DMS53 treated with DMSO at 0.1 percent for 48 hours (cell line): ENCODE data around the gene SPI1.

Experiments used
- DNase-seq: peaks from one replicate; lab custom pipeline; 2025; ENCODE audit not compliant: unreplicated experiment; lab: John Stamatoyannopoulos, UW

Gene SPI1

GRCh38 chr11:47359586-47359985 lies 18.8 kb downstream of the SPI1 start:
- DNase-seq, result no peak

DNA sequence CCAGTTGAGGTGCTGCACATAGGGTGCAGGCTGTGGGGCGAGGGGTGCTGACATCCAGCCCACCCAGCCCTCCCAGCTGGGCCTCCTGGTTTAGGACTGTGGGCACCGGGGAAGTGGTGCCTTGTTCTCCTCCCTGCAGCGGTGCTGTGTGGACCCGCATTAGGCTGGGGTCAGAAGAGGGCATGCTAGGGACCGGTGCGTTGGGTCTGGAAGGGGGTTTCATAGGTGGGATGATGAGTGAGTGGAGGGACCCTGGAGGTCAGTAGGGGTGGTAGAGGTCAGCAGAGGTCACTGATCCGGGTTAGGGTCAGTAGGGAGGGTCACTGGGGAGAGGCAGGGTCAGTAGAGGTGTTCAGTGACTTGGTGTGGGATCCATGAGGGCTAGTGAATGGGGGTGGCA lies 19.2 kb downstream of the SPI1 start:
- no peak for DNase-seq

GRCh38 chr11:47358731-47359051 lies 19.7 kb downstream of the SPI1 start:
- no peak for DNase-seq

GRCh38 chr11:47357985-47358730 lies 20.2 kb downstream of the SPI1 start:
- no peak for DNase-seq

DNA sequence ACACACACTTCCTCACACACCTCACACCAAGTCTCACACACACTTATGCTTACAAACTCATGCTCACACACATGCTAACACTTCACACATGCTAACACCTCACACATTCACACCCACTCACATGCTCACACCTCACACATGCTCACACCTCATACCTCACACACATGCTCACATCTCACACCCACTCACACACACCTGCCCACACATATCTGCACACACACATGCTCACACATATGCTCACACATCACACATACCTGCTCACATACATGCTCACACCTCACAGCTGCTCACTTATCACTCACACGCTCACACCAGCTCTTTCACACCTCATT lies 21.4 kb downstream of the SPI1 start:
- DNase-seq, result no peak

DNA sequence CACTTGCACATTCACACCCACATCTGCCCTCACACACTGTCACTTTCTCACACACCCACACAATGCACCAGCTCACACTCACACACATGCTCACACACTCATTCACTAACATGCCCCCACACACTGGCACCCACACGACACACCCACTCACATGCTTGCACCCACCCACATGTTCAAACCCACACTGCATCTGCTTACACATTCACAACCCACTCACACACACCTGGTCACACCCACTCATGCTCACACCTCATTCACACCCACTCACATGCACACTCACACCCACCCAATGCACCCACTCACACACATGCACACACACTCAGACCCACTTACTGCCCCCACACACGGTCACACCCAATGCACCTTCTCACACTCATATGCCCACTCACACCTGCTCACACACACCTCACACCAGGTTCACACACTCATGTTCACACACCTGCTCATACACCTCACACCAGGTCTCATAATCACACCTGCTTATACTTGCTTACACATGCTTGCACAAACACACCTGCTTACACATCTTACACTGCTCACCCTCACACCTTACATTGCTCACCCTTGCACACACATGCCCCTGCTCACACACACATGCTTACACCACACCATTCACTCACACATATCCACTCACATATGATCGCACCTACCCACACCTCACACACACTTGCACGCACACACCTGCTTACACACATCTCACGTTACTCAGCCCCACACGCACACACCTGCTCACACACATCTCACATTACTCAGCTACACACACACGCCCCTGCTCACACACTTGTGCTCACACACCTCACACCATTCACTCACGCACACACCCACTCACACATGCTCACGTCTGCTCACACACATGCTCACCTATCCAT lies 22.0 kb downstream of the SPI1 start:
- DNase-seq, result no peak

- DNase-seq, result peak; percentile 88
Observed at GRCh38 chr11:47355283-47356128, 22.8 kb downstream of the SPI1 start.

GRCh38 chr11:47354913-47355282 lies 23.4 kb downstream of the SPI1 start:
- no peak for DNase-seq

DNA sequence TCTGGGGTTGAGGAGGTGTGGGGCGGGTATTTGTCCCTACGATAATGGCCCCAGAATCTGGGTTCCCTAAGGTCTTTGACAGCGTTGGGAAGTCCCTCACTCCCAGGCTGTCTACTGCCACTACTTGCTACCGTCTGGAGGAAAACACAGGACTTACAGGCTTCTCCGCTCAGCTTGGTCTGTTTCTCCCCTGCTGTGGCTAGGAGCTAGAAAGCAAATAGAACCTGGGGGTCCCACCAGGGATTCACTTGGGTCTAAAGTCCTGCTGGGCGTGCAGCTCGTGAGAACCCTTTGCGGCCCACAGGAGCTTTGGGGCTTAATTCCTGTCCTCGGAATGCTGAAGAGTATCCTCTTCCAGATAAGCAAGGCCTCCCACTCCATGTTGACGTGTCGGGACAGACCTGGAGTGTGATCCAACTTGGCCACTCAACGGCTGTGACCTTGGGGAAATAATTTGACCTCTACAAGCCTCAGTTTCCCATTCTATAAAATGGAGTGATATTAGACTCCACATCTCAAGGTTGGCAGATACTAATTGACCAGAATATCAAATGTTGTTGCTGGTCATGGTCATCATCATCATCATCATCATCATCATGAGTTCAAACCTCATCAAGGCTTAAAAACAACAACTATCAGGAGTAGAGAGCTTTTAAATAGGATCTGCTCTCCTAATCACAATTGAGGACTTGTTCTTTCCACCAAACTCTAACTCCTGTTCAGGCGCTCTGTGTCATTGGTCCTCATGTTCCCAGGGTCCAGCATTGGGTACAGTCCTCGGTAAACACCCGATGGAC lies 24.2 kb downstream of the SPI1 start:
- no peak for DNase-seq

GRCh38 chr11:47352556-47352955 lies 25.8 kb downstream of the SPI1 start, which contains the start of gene MYBPC3:
Gene MYBPC3 (minus strand): TSS chr11:47352702. CDS start chr11:47352647, 55 bp downstream.
- no peak for DNase-seq

DNA sequence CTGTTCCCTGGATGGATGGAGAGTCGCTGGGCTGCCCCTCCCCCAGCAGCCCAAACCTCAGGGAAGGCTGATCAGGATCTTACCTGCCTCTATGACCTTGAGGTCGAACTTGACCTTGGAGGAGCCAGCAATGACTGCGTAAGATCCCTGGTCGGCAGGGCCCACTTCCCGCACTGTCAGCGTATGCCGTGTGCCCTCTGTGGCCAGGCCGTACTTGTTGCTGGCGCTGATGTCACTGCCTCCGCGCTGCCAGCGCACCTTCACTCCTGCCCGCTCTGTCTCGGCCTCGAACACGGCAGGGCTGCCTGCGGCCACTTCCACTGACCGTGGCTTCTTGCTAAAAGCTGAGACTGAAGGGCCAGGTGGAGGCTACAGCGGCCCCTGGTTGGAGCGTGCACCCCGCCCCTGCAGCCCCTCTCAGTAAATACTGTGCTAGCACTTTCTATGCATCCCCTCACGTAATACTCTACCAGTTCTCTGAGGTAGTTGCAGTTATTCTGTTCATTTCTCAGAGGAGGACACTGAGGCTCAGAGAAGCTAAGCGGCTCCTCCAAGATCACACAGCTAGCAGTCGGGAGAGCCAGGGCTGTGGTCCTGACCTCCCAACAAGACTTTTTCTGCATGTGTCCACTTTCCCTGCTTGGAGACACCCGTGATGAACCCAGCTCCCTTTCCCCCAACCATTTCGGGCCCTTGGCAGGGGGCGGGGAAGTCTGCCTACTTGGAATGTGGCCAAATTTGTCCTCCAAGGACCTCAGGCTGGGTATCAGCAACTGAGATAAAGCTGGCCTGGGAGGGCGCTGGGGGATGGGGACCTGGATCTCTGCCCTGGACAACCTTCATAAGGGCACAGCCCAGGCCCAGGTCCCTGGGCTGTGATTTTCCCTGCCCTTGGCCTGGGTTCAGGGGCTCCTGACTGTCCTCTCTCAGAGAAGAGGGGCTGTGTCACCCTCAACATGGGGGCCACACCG lies 26.9 kb downstream of the SPI1 start:
- no peak for DNase-seq

DNA sequence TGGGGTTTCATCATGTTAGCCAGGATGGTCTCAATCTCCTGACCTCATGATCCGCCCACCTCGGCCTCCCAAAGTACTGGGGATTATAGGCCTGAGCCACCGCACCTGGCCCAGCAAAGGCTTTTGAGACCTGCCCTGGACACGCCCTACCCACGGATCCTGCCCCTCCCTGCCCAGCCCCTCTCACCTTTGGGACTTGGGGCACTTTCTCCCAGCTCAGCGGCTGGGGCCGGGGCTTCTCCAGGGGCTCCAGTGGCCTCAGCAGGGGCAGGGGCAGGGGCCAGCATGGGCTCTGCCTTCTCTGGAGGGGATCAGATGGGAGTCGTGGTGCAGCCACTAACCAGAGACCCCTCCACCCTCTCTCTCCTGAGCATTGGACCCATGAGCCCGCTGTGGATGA lies 28.0 kb downstream of the SPI1 start:
- DNase-seq, result no peak

- DNase-seq, result no peak
Observed at GRCh38 chr11:47349521-47350095, 28.7 kb downstream of the SPI1 start.

DNA sequence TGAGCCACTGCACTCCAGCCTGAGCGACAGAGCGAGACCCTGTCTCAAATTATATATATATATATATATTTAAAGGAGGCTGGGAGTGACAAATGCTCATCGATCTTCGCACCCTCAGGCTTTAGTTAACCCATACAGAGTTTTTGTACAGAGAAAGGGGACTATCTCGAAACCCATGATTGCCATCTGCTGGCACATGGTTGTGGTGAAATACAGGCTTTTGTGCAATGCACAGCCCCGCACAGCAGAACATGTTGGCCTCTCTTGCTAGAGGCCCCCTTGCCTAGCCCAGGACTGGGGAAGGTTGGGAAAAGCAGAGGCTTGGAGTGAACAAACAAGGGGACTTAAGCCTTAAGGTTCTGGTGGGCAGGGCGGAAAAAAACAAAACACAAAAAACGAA lies 29.5 kb downstream of the SPI1 start:
- peak; percentile 7 for DNase-seq

GRCh38 chr11:47348131-47348802 lies 30.1 kb downstream of the SPI1 start:
- DNase-seq, result no peak

- DNase-seq, result no peak
Observed at GRCh38 chr11:47347137-47347536, 31.2 kb downstream of the SPI1 start.

DNA sequence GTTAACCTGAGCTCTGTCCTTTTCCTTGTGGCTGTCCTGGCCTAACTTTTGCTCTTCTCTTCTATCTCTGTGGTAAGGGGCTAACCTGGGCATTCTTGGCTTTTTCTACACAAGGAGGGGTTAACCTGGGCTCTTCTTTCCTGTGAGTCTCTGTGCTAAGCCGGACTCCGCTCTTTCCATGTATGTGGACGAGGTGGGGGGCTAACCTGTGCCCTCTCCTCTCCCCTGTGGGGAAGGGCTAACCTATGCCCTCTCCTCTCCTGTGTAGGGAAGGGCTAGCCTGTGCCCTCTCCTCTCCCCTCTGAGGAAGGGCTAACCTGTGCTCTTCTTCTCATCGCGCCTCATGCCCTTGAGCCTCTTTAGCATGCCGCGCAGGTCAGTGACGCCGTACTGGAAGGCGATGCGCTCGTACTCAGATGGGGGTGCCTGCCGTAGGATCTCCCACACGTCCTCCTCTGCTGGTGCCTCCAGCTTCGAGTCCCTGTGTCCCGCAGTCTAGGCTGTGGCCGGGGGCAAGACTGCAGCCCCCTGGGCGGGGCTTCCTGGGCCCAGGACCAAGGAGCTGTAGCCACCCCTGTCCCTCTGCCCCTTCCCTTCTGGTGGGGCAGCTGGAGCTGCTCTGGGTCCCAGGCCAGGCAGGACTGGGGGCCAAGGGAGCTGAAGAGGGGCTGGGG lies 32.3 kb downstream of the SPI1 start:
- no peak for DNase-seq

- no peak for DNase-seq
Observed at GRCh38 chr11:47342854-47343253, 35.5 kb downstream of the SPI1 start.
